IPS DF 4.7 (cell line): ENCODE data around the gene TMEM31.

ENCODE experiments used
- DNase-seq: peaks from one replicate; pipeline ENCODE4 v3.0.0-alpha.2; 2013; ENCODE audit warnings: low spot score; ENCODE audit errors: extremely low read depth

The TMEM31 gene

GRCh38 chrX:103710609-103711008, at the start of gene TMEM31:
Gene TMEM31 (plus strand): TSS chrX:103710909. CDS start chrX:103712259, 1,350 bp downstream.
- no peak for DNase-seq

GRCh38 chrX:103663981-103664762, 46.5 kb upstream of the TMEM31 start:
- no peak for DNase-seq

GRCh38 chrX:103666202-103667107, 44.3 kb upstream of the TMEM31 start:
- DNase-seq, result no peak

GRCh38 chrX:103669745-103670144, 41.0 kb upstream of the TMEM31 start:
- DNase-seq, result no peak

- DNase-seq, result no peak
Measured at GRCh38 chrX:103674531-103675454, 35.9 kb upstream of the TMEM31 start.

- DNase-seq, result no peak
Measured at GRCh38 chrX:103678199-103678993, 32.3 kb upstream of the TMEM31 start.

GRCh38 chrX:103681443-103681842, 29.3 kb upstream of the TMEM31 start:
- DNase-seq, result no peak

GRCh38 chrX:103685396-103685795, 25.3 kb upstream of the TMEM31 start:
- no peak for DNase-seq

GRCh38 chrX:103686199-103687072, 24.3 kb upstream of the TMEM31 start, which contains the start of gene MORF4L2:
Gene MORF4L2 (minus strand): TSS chrX:103686699. CDS start chrX:103677027, 9,672 bp downstream.
- peak; percentile 86 for DNase-seq

- DNase-seq, result no peak
Measured at GRCh38 chrX:103687073-103687695, 23.5 kb upstream of the TMEM31 start.

- no peak for DNase-seq
Measured at GRCh38 chrX:103687696-103688201, 23.0 kb upstream of the TMEM31 start.

- DNase-seq, result no peak
Measured at GRCh38 chrX:103688946-103689345, 21.8 kb upstream of the TMEM31 start.

- DNase-seq, result no peak
Measured at GRCh38 chrX:103691059-103691458, 19.6 kb upstream of the TMEM31 start.

GRCh38 chrX:103697687-103698086, 13.0 kb upstream of the TMEM31 start:
- DNase-seq, result no peak

- no peak for DNase-seq
Measured at GRCh38 chrX:103699243-103699642, 11.5 kb upstream of the TMEM31 start.

- DNase-seq, result no peak
Measured at GRCh38 chrX:103704863-103705262, 5.8 kb upstream of the TMEM31 start.

GRCh38 chrX:103716962-103717361, 6.3 kb downstream of the TMEM31 start:
- DNase-seq, result no peak

- DNase-seq, result no peak
Measured at GRCh38 chrX:103718120-103718519, 7.4 kb downstream of the TMEM31 start.

- DNase-seq, result no peak
Measured at GRCh38 chrX:103722505-103722904, 11.8 kb downstream of the TMEM31 start.
